WTC11 (cell line): ENCODE results near the gene SMARCA2.

Experiments
- CTCF ChIP-seq: fragments of 200-600 bp; IDR thresholded peaks from 2 replicates; pipeline ENCODE4 v1.8.0; 2022; ENCODE audit warnings: antibody characterized with exemption
- NR3C1 ChIP-seq: sonication (generic); formaldehyde crosslinking; conservative IDR thresholded peaks from 2 replicates; pipeline ENCODE4 v1.8.1; 2023; ENCODE audit warnings: low read depth, mild to moderate bottlenecking, missing genetic modification reagents
- ZNF263 ChIP-seq: sonication (generic); formaldehyde crosslinking; IDR thresholded peaks from 2 replicates; pipeline ENCODE4 v1.8.1; 2022; ENCODE audit warnings: low read depth, mild to moderate bottlenecking, moderate library complexity, missing genetic modification reagents
- TF ChIP-seq, protein P1 (sequence below): sonication (generic); formaldehyde crosslinking; conservative IDR thresholded peaks from 2 replicates; pipeline ENCODE4 v1.8.1; 2023; ENCODE audit warnings: mild to moderate bottlenecking, low read depth, missing genetic modification reagents, moderate library complexity
- TF ChIP-seq, protein P2 (sequence below): sonication (generic); formaldehyde crosslinking; IDR thresholded peaks from 2 replicates; pipeline ENCODE4 v1.8.1; 2022; ENCODE audit warnings: low read depth, mild to moderate bottlenecking, moderate library complexity, missing genetic modification reagents, borderline replicate concordance

- TF ChIP-seq CTCF: no peak
- no peak for TF ChIP-seq ZNF263 (CRISPR knock-in tag)
- TF ChIP-seq, protein P1, sequence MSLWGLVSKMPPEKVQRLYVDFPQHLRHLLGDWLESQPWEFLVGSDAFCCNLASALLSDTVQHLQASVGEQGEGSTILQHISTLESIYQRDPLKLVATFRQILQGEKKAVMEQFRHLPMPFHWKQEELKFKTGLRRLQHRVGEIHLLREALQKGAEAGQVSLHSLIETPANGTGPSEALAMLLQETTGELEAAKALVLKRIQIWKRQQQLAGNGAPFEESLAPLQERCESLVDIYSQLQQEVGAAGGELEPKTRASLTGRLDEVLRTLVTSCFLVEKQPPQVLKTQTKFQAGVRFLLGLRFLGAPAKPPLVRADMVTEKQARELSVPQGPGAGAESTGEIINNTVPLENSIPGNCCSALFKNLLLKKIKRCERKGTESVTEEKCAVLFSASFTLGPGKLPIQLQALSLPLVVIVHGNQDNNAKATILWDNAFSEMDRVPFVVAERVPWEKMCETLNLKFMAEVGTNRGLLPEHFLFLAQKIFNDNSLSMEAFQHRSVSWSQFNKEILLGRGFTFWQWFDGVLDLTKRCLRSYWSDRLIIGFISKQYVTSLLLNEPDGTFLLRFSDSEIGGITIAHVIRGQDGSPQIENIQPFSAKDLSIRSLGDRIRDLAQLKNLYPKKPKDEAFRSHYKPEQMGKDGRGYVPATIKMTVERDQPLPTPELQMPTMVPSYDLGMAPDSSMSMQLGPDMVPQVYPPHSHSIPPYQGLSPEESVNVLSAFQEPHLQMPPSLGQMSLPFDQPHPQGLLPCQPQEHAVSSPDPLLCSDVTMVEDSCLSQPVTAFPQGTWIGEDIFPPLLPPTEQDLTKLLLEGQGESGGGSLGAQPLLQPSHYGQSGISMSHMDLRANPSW (CRISPR knock-in tag): no peak
- TF ChIP-seq, protein P2, sequence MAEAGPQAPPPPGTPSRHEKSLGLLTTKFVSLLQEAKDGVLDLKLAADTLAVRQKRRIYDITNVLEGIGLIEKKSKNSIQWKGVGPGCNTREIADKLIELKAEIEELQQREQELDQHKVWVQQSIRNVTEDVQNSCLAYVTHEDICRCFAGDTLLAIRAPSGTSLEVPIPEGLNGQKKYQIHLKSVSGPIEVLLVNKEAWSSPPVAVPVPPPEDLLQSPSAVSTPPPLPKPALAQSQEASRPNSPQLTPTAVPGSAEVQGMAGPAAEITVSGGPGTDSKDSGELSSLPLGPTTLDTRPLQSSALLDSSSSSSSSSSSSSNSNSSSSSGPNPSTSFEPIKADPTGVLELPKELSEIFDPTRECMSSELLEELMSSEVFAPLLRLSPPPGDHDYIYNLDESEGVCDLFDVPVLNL (CRISPR knock-in tag): no peak
- no peak for TF ChIP-seq NR3C1 (CRISPR knock-in tag)
These were observed 113.0 kb downstream of the SMARCA2 start for GRCh38 chr9:2128141-2128540.
